Testis (tissue), 2 donors: ENCODE results near the gene XYLT1.

Source experiments
- POLR2A ChIP-seq: fragments of 450-650 bp; IDR thresholded peaks from one replicate; pipeline ENCODE4 v1.6.1; 2017; ENCODE audit warnings: antibody characterized with exemption, mild to moderate bottlenecking, moderate library complexity
- TF ChIP-seq, protein P1 (sequence below), 3 experiments: fragments of 450-650 bp in 2 of 3; fragments of 200-600 bp in 1 of 3; sonication (generic) in 1 of 3; IDR thresholded peaks; one replicate each; pipeline ENCODE4 v1.5.1; 2016 to 2019; ENCODE audit warnings: antibody characterized with exemption in 3 of 3, mild to moderate bottlenecking in 2 of 3, moderate library complexity in 1 of 3

DNA sequence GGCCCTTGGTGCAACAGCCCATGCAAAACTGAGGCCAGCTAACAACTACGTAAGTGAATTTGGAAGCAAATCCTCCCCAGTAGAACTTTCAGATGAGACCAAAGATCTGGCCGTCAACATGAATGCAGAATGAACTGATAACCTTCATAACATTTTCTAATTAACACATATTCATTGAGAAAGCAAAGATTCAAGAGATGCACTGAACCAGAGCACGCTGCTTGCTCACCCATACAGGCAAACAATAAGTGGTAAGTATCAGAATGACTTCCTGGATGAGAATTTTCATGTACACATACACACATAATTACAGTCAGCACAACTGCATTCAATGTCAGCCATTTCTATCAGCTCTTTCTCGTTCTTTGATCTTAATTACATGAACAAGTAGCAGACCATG lies 30.6 kb downstream of the XYLT1 start:
- TF ChIP-seq, protein P1, sequence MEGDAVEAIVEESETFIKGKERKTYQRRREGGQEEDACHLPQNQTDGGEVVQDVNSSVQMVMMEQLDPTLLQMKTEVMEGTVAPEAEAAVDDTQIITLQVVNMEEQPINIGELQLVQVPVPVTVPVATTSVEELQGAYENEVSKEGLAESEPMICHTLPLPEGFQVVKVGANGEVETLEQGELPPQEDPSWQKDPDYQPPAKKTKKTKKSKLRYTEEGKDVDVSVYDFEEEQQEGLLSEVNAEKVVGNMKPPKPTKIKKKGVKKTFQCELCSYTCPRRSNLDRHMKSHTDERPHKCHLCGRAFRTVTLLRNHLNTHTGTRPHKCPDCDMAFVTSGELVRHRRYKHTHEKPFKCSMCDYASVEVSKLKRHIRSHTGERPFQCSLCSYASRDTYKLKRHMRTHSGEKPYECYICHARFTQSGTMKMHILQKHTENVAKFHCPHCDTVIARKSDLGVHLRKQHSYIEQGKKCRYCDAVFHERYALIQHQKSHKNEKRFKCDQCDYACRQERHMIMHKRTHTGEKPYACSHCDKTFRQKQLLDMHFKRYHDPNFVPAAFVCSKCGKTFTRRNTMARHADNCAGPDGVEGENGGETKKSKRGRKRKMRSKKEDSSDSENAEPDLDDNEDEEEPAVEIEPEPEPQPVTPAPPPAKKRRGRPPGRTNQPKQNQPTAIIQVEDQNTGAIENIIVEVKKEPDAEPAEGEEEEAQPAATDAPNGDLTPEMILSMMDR (IDR thresholded peaks at IDR 0.05), result no peak
- no peak for TF ChIP-seq POLR2A
